GM12878 (cell line): ENCODE data around the gene GRIFIN.

Experiments
- CEBPB ChIP-seq, 2 experiments: fragments of 150-350 bp in 1 of 2; IDR thresholded peaks; 2 replicates each; pipeline ENCODE4 v1.6.1; 2012 to 2014; ENCODE audit warnings: low read depth in 2 of 2, low read length in 2 of 2, borderline replicate concordance in 1 of 2, inconsistent platforms in 1 of 2
- CHD1 ChIP-seq: IDR thresholded peaks from 2 replicates; pipeline ENCODE4 v1.6.1; 2012; ENCODE audit warnings: low read depth, low read length, improper control_type of control experiment
- CHD2 ChIP-seq: IDR thresholded peaks from 2 replicates; pipeline ENCODE4 v1.6.1; 2011; ENCODE audit warnings: low read depth, low read length, improper control_type of control experiment, borderline replicate concordance
- CREB1 ChIP-seq: IDR thresholded peaks from 2 replicates; pipeline ENCODE4 v1.6.1; 2012; ENCODE audit warnings: low read depth, mild to moderate bottlenecking, inconsistent platforms
- EP300 ChIP-seq, 2 experiments: fragments of 150-350 bp in 1 of 2; IDR thresholded peaks; 2 replicates each; pipeline ENCODE4 v1.6.1; 2011 to 2012; ENCODE audit warnings: low read depth in 2 of 2, low read length in 2 of 2, borderline replicate concordance in 1 of 2, improper control_type of control experiment in 1 of 2, inconsistent platforms in 1 of 2; ENCODE audit not compliant: control insufficient read depth in 1 of 2
- EZH2 ChIP-seq: IDR thresholded peaks from 2 replicates; pipeline ENCODE4 v1.6.1; 2012; ENCODE audit warnings: low read depth, mild to moderate bottlenecking, control low read depth, inconsistent platforms, low read length, borderline replicate concordance; ENCODE audit not compliant: control insufficient read depth
- IKZF2 ChIP-seq, 2 experiments: fragments of 450-650 bp; IDR thresholded peaks; 2 replicates each; pipeline ENCODE4 v1.6.1; 2017; ENCODE audit warnings: mild to moderate bottlenecking in 2 of 2, moderate library complexity in 2 of 2
- POLR2A ChIP-seq: IDR thresholded peaks from 2 replicates; pipeline ENCODE4 v1.6.1; 2011; ENCODE audit warnings: low read depth, mild to moderate bottlenecking, low read length
- RELA ChIP-seq: fragments of 450-650 bp; IDR thresholded peaks from 2 replicates; pipeline ENCODE4 v1.8.0; 2014; ENCODE audit warnings: borderline replicate concordance; ENCODE audit not compliant: partially characterized antibody
- TF ChIP-seq, protein P1 (sequence below), 3 experiments: IDR thresholded peaks in 2 of 3; conservative IDR thresholded peaks in 1 of 3; 2 replicates each; pipeline ENCODE4 v1.5.1; 2011; ENCODE audit warnings: low read depth in 3 of 3, low read length in 3 of 3, mild to moderate bottlenecking in 3 of 3, control low read depth in 2 of 3, moderate library complexity in 2 of 3, inconsistent platforms in 1 of 3, mixed read lengths in 1 of 3; ENCODE audit not compliant: control insufficient read depth in 2 of 3, insufficient read depth in 1 of 3; ENCODE audit errors: extremely low read depth in 1 of 3
- TF ChIP-seq, protein P2 (sequence below): IDR thresholded peaks from 2 replicates; pipeline ENCODE4 v1.6.1; 2012; ENCODE audit warnings: low read depth, low read length, improper control_type of control experiment

DNA sequence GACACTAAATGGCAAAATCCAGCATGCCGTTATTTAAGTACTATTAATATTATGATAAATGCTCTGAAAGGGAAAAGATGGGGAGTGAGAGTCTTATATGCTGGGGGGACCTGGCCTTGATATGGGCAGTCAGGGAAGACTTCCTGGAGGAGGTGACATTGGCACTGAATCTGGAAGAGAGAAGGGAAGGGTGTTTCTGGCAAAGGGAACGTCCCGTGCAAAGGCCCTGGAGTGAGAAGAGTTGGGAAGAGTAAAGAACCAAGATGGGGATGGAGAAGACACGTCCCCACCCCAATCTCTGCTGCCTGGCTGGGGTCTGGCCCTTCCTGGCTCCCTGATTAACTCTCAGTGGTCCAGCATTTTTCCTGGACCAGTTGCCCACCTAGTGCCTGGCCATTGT lies 5.0 kb upstream of the GRIFIN start:
- no peak for TF ChIP-seq CHD1
- TF ChIP-seq RELA: no peak
- no peak for TF ChIP-seq IKZF2 (IDR thresholded peaks at IDR 0.05)
- TF ChIP-seq, protein P1, sequence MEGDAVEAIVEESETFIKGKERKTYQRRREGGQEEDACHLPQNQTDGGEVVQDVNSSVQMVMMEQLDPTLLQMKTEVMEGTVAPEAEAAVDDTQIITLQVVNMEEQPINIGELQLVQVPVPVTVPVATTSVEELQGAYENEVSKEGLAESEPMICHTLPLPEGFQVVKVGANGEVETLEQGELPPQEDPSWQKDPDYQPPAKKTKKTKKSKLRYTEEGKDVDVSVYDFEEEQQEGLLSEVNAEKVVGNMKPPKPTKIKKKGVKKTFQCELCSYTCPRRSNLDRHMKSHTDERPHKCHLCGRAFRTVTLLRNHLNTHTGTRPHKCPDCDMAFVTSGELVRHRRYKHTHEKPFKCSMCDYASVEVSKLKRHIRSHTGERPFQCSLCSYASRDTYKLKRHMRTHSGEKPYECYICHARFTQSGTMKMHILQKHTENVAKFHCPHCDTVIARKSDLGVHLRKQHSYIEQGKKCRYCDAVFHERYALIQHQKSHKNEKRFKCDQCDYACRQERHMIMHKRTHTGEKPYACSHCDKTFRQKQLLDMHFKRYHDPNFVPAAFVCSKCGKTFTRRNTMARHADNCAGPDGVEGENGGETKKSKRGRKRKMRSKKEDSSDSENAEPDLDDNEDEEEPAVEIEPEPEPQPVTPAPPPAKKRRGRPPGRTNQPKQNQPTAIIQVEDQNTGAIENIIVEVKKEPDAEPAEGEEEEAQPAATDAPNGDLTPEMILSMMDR (IDR thresholded peaks at IDR 0.05 in 2 of 3, conservative IDR thresholded peaks at IDR 0.05 in 1 of 3; ENCODE audit: control insufficient read depth in 2 of 3, extremely low read depth in 1 of 3, insufficient read depth in 1 of 3, low read depth in 3 of 3, low read length in 3 of 3): no peak
- TF ChIP-seq, protein P2, sequence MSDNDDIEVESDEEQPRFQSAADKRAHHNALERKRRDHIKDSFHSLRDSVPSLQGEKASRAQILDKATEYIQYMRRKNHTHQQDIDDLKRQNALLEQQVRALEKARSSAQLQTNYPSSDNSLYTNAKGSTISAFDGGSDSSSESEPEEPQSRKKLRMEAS: no peak
- no peak for TF ChIP-seq EZH2
- no peak for TF ChIP-seq CREB1
- no peak for TF ChIP-seq CEBPB (IDR thresholded peaks at IDR 0.05; ENCODE audit: borderline replicate concordance in 1 of 2, low read depth in 2 of 2, low read length in 2 of 2)
- TF ChIP-seq EP300 (IDR thresholded peaks at IDR 0.05; ENCODE audit: borderline replicate concordance in 1 of 2, control insufficient read depth in 1 of 2, low read depth in 2 of 2, low read length in 2 of 2): no peak
- no peak for TF ChIP-seq POLR2A
- TF ChIP-seq CHD2: no peak
